ENCODE measurements around the gene ABCA2. TPM values are rescaled to one million over a fixed set of nuclear protein-coding genes. Genes with fewer than 3 reads are reported as not detected.

The ABCA2 gene
- total RNA-seq, 1 experiment from 2014 or later, result 22.4 TPM

DNA sequence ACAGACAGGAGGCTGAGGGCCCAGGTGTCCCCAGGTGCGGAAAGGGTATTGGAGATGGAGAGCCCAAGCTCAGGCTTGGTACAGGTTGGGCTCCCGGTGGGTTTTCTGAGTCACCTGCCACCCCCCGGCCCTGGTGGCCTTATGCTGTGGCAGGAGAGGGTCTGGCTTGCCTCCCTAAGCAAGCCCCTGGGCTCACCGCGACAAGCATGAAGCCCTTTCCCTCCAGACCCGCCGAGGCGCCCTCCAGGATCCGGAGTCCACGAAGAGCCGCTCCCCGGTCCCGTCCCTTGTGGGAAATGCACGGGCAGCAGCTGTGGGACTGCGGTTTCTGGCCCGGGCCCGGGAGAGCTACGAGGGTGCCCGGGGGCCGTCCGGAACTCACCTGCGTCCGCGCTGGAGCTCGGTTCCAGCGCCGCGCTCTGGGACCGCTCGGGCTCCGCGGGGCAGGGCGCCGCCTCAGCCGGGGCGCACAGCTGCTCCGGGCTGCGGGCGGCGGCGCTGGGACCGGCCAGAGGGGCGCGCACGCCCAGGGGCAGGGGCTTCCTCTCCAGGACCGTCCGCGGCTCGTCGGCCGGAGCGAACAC is 41.6 kb upstream of the ABCA2 start:
- Histone ChIP-seq H3K18ac (ENCODE audit: insufficient read length, low read depth, low read length) (no peak overlapping the region), H3K9ac (ENCODE audit: extremely low read depth, insufficient read length, low read length) (no peak overlapping the region), H3T11ph (ENCODE audit: low read length) (no peak overlapping the region), H3K23me2 (ENCODE audit: insufficient read length, low read depth, low read length, poor library complexity, severe bottlenecking) (no peaks in the 10 kb centered on the region), H3K79me2 (ENCODE audit: insufficient read depth, low read length) (no peaks in the 10 kb centered on the region), H3K56ac (ENCODE audit: insufficient read length, low read depth, low read length) (no peak overlapping the region), H2BK5ac (ENCODE audit: insufficient read length, low read length) (no peak overlapping the region), H2BK12ac (ENCODE audit: insufficient read length, low read depth, low read length) (no peak overlapping the region), H3K14ac (ENCODE audit: insufficient read depth, low read length) (no peak overlapping the region), H3K9me3 (ENCODE audit: control insufficient read depth, low read depth, low read length) (no peaks in the 10 kb centered on the region), H3K23ac (ENCODE audit: insufficient read length, low read depth, low read length) (no peak overlapping the region), H2AK5ac (ENCODE audit: insufficient read length, low read length) (no peak overlapping the region), H3K4ac (ENCODE audit: low read depth, low read length) (no peak overlapping the region), H3K4me1 (ENCODE audit: insufficient read depth, low read length) (peaks cover 5% of the 10 kb centered on the region; the same call in 1 of the 2 replicates), H4K5ac (ENCODE audit: insufficient read length, low read depth, low read length) (no peak overlapping the region), H3K4me2 (ENCODE audit: insufficient read depth, insufficient read length, low read length) (peak overlapping the region; percentile 35), H4K8ac (replicated peaks; ENCODE audit: insufficient read length, low read depth, low read length) (no peak overlapping the region), H2BK120ac (ENCODE audit: low read depth, low read length, poor library complexity, severe bottlenecking) (no peak overlapping the region), H2BK20ac (ENCODE audit: low read depth, low read length, poor library complexity, severe bottlenecking) (no peak overlapping the region), H2AFZ (ENCODE audit: low read length) (no peak overlapping the region), H4K20me1 (ENCODE audit: control insufficient read depth, insufficient read depth, insufficient read length) (peaks cover 4% of the 10 kb centered on the region), H3K27me3 (ENCODE audit: insufficient read depth, low read length) (no peaks in the 10 kb centered on the region), H3K79me1 (ENCODE audit: insufficient read depth, low read depth, low read length, poor library complexity, severe bottlenecking) (no peaks in the 10 kb centered on the region), H2BK15ac (ENCODE audit: low read depth, low read length) (no peak overlapping the region), H4K91ac (ENCODE audit: insufficient read length, low read depth, low read length) (no peak overlapping the region), H3K27ac (ENCODE audit: insufficient read length, low read depth, low read length) (no peak overlapping the region)
- Mint-ChIP-seq H3K9me3 (no peaks in the 10 kb centered on the region; a peak in 1 of 5 replicates), H3K4me3 (peak overlapping the region; percentile 58 to 75), H3K27me3 (ENCODE audit: low read depth) (peaks cover 4% of the 10 kb centered on the region; the same call in 1 of the 2 replicates), H3K36me3 (ENCODE audit: insufficient read depth in 1 of 3, low read depth in 3 of 3) (peaks cover 0 to 4% (median 3%) of the 10 kb centered on the region in 3 experiments; a peak in 4 of 7 replicates), H3K27ac (no peak overlapping the region), H3K4me1 (peaks cover 15 to 24% of the 10 kb centered on the region in 2 experiments)
- TF ChIP-seq, protein P1, sequence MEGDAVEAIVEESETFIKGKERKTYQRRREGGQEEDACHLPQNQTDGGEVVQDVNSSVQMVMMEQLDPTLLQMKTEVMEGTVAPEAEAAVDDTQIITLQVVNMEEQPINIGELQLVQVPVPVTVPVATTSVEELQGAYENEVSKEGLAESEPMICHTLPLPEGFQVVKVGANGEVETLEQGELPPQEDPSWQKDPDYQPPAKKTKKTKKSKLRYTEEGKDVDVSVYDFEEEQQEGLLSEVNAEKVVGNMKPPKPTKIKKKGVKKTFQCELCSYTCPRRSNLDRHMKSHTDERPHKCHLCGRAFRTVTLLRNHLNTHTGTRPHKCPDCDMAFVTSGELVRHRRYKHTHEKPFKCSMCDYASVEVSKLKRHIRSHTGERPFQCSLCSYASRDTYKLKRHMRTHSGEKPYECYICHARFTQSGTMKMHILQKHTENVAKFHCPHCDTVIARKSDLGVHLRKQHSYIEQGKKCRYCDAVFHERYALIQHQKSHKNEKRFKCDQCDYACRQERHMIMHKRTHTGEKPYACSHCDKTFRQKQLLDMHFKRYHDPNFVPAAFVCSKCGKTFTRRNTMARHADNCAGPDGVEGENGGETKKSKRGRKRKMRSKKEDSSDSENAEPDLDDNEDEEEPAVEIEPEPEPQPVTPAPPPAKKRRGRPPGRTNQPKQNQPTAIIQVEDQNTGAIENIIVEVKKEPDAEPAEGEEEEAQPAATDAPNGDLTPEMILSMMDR (conservative IDR thresholded peaks at IDR 0.05), result no peak
- WGBS (ENCODE audit: extremely low coverage, insufficient read length, low lambda C conversion rate), result no CpG with 5 or more reads among the region's 52 CpGs
- no peak for DNase-seq

Data from H9 (cell line).